GM18909 (cell line): ENCODE results near the gene NUP210L.
"Not testable (repeated sequence)": the region's sequence is repeated elsewhere in the genome, so short reads cannot be mapped to it uniquely, and the experiment has no call there.

Source experiments
- ATAC-seq: cut with Tn5 transposase; IDR thresholded peaks from one replicate; pipeline ENCODE4 v1.9.1; 2021; ENCODE audit warnings: mild to moderate bottlenecking; ENCODE audit not compliant: unreplicated experiment, poor library complexity

Gene NUP210L

GRCh38 chr1:154171223-154171583 lies 16.3 kb upstream of the NUP210L start:
- ATAC-seq: no peak

GRCh38 chr1:154170547-154171222 lies 15.8 kb upstream of the NUP210L start:
- no peak for ATAC-seq

- ATAC-seq: no peak
These were observed 12.6 kb upstream of the NUP210L start for GRCh38 chr1:154167461-154167860.

- no peak for ATAC-seq
These were observed 11.3 kb upstream of the NUP210L start for GRCh38 chr1:154166207-154166606.

GRCh38 chr1:154159554-154159953 lies 4.7 kb upstream of the NUP210L start:
- no peak for ATAC-seq

- ATAC-seq: no peak
These were observed 3.6 kb upstream of the NUP210L start for GRCh38 chr1:154158307-154159125.

- ATAC-seq: peak; percentile 81
These were observed 2.8 kb upstream of the NUP210L start for GRCh38 chr1:154157520-154158306.

GRCh38 chr1:154155251-154155650 lies 378 bp upstream of the NUP210L start:
- ATAC-seq: no peak

- ATAC-seq: no peak
These were observed 820 bp downstream of the NUP210L start for GRCh38 chr1:154154053-154154452.

GRCh38 chr1:154151311-154151710 lies 3.6 kb downstream of the NUP210L start:
- ATAC-seq: no peak

GRCh38 chr1:154148807-154149206 lies 6.1 kb downstream of the NUP210L start:
- ATAC-seq: no peak

- ATAC-seq: not testable (repeated sequence)
These were observed 7.4 kb downstream of the NUP210L start for GRCh38 chr1:154147505-154147904.

GRCh38 chr1:154145986-154146385 lies 8.9 kb downstream of the NUP210L start:
- ATAC-seq: no peak

- ATAC-seq: no peak
These were observed 12.5 kb downstream of the NUP210L start for GRCh38 chr1:154142358-154142757.

GRCh38 chr1:154141240-154141639 lies 13.6 kb downstream of the NUP210L start:
- ATAC-seq: no peak

GRCh38 chr1:154137888-154138287 lies 17.0 kb downstream of the NUP210L start:
- ATAC-seq: no peak

- ATAC-seq: no peak
These were observed 21.6 kb downstream of the NUP210L start for GRCh38 chr1:154133256-154133655.

- ATAC-seq: no peak
These were observed 25.4 kb downstream of the NUP210L start for GRCh38 chr1:154129391-154129970.

GRCh38 chr1:154123205-154123604 lies 31.7 kb downstream of the NUP210L start:
- not testable (repeated sequence) for ATAC-seq

- no peak for ATAC-seq
These were observed 37.2 kb downstream of the NUP210L start for GRCh38 chr1:154117642-154118041.

GRCh38 chr1:154115180-154115579 lies 39.7 kb downstream of the NUP210L start:
- ATAC-seq: no peak
